H9 (cell line): ENCODE data around the gene ASCL1. TPM values are rescaled to one million over a fixed set of nuclear protein-coding genes. Genes with fewer than 3 reads are reported as not detected.

Source experiments
- DNase-seq: peaks from one replicate; pipeline ENCODE4 v3.0.0-alpha.2; 2017
- H2AFZ ChIP-seq: one replicate; pipeline ENCODE4 v1.6.1; 2013; ENCODE audit warnings: mild to moderate bottlenecking, low read length, control low read depth, moderate library complexity
- H2AK5ac ChIP-seq: 2 replicates; pipeline ENCODE4 v1.6.1; 2013; ENCODE audit warnings: low read length, control low read depth, mixed read lengths; ENCODE audit not compliant: insufficient read length
- H2BK120ac ChIP-seq: one replicate; pipeline ENCODE4 v1.6.1; 2013; ENCODE audit warnings: low read depth, mild to moderate bottlenecking, low read length, control low read depth, inconsistent platforms; ENCODE audit not compliant: poor library complexity, severe bottlenecking
- H2BK12ac ChIP-seq: 2 replicates; pipeline ENCODE4 v1.6.1; 2013; ENCODE audit warnings: low read length, control low read depth, mixed read lengths, low read depth; ENCODE audit not compliant: insufficient read length
- H2BK15ac ChIP-seq: 2 replicates; pipeline ENCODE4 v1.6.1; 2013; ENCODE audit warnings: low read depth, low read length, control low read depth
- H2BK20ac ChIP-seq: one replicate; pipeline ENCODE4 v1.6.1; 2013; ENCODE audit warnings: low read depth, mild to moderate bottlenecking, low read length, control low read depth, inconsistent platforms; ENCODE audit not compliant: poor library complexity, severe bottlenecking
- H2BK5ac ChIP-seq: 2 replicates; pipeline ENCODE4 v1.6.1; 2013; ENCODE audit warnings: low read length, control low read depth, mixed read lengths; ENCODE audit not compliant: insufficient read length
- H3K14ac ChIP-seq: 2 replicates; pipeline ENCODE4 v1.6.1; 2013; ENCODE audit warnings: low read length, control low read depth; ENCODE audit not compliant: insufficient read depth
- H3K18ac ChIP-seq: 2 replicates; pipeline ENCODE4 v1.6.1; 2013; ENCODE audit warnings: low read depth, mild to moderate bottlenecking, mixed read lengths, low read length, control low read depth; ENCODE audit not compliant: insufficient read length
- H3K23ac ChIP-seq: 2 replicates; pipeline ENCODE4 v1.6.1; 2013; ENCODE audit warnings: low read length, control low read depth, mixed read lengths, low read depth; ENCODE audit not compliant: insufficient read length
- H3K23me2 ChIP-seq: 2 replicates; pipeline ENCODE4 v1.6.1; 2013; ENCODE audit warnings: low read depth, mild to moderate bottlenecking, mixed read lengths, low read length, control low read depth; ENCODE audit not compliant: insufficient read length, poor library complexity, severe bottlenecking
- H3K27ac ChIP-seq: 2 replicates; pipeline ENCODE4 v1.5.1; 2013; ENCODE audit warnings: low read length, control low read depth, mixed read lengths, low read depth; ENCODE audit not compliant: insufficient read length
- H3K27me3 ChIP-seq: 2 replicates; pipeline ENCODE4 v1.6.1; 2013; ENCODE audit warnings: low read length, control low read depth, inconsistent platforms; ENCODE audit not compliant: insufficient read depth
- H3K4ac ChIP-seq: 2 replicates; pipeline ENCODE4 v1.6.1; 2013; ENCODE audit warnings: low read depth, mild to moderate bottlenecking, control low read depth, inconsistent platforms, low read length, moderate library complexity
- H3K4me1 ChIP-seq: 2 replicates; pipeline ENCODE4 v1.6.1; 2013; ENCODE audit warnings: low read length, control low read depth, inconsistent platforms; ENCODE audit not compliant: insufficient read depth
- H3K4me2 ChIP-seq: 2 replicates; pipeline ENCODE4 v1.6.1; 2013; ENCODE audit warnings: low read length, control low read depth, mixed read lengths; ENCODE audit not compliant: insufficient read length, insufficient read depth
- H3K56ac ChIP-seq: 2 replicates; pipeline ENCODE4 v1.6.1; 2013; ENCODE audit warnings: low read depth, mild to moderate bottlenecking, mixed read lengths, low read length, control low read depth; ENCODE audit not compliant: insufficient read length
- H3K79me1 ChIP-seq: 2 replicates; pipeline ENCODE4 v1.6.1; 2013; ENCODE audit warnings: low read depth, mild to moderate bottlenecking, moderate library complexity, low read length, control low read depth, inconsistent platforms; ENCODE audit not compliant: insufficient read depth, poor library complexity, severe bottlenecking
- H3K79me2 ChIP-seq: 2 replicates; pipeline ENCODE4 v1.6.1; 2013; ENCODE audit warnings: low read length, control low read depth, inconsistent platforms; ENCODE audit not compliant: insufficient read depth
- H3K9ac ChIP-seq: 2 replicates; pipeline ENCODE4 v1.6.1; 2013; ENCODE audit warnings: low read length, control low read depth, mixed read lengths; ENCODE audit not compliant: insufficient read length; ENCODE audit errors: extremely low read depth
- H3K9me3 ChIP-seq: one replicate; pipeline ENCODE4 v1.6.1; 2013; ENCODE audit warnings: low read depth, low read length, inconsistent platforms; ENCODE audit not compliant: control insufficient read depth
- H3T11ph ChIP-seq: one replicate; pipeline ENCODE4 v1.6.1; 2013; ENCODE audit warnings: mild to moderate bottlenecking, low read length, control low read depth, inconsistent platforms
- H4K20me1 ChIP-seq: one replicate; pipeline ENCODE4 v1.6.1; 2013; ENCODE audit not compliant: control insufficient read depth, insufficient read length, insufficient read depth
- H4K5ac ChIP-seq: 2 replicates; pipeline ENCODE4 v1.6.1; 2013; ENCODE audit warnings: low read depth, mild to moderate bottlenecking, mixed read lengths, low read length, control low read depth; ENCODE audit not compliant: insufficient read length
- H4K8ac ChIP-seq: replicated peaks from 2 replicates; pipeline ENCODE4 v1.6.1; 2013; ENCODE audit warnings: low read length, control low read depth, mixed read lengths, low read depth; ENCODE audit not compliant: insufficient read length
- H4K91ac ChIP-seq: 2 replicates; pipeline ENCODE4 v1.6.1; 2013; ENCODE audit warnings: low read depth, mild to moderate bottlenecking, moderate library complexity, mixed read lengths, low read length, control low read depth; ENCODE audit not compliant: insufficient read length
- H3K27ac Mint-ChIP-seq, 3 experiments: 2 replicates in 2 of 3; 3 replicates in 1 of 3; pipeline ENCODE4 v1.8.0; 2020 to 2021; ENCODE audit warnings: mixed read lengths in 3 of 3, mild to moderate bottlenecking in 1 of 3, moderate library complexity in 1 of 3
- H3K27me3 Mint-ChIP-seq: 2 replicates; pipeline ENCODE4 v1.8.0; 2021; ENCODE audit warnings: low read depth, mild to moderate bottlenecking, moderate library complexity, mixed read lengths
- H3K36me3 Mint-ChIP-seq, 3 experiments: 2 replicates in 2 of 3; 3 replicates in 1 of 3; pipeline ENCODE4 v1.8.0; 2020 to 2021; ENCODE audit warnings: low read depth in 3 of 3, mixed read lengths in 3 of 3; ENCODE audit not compliant: insufficient read depth in 1 of 3
- H3K4me1 Mint-ChIP-seq, 2 experiments: 2 replicates each; pipeline ENCODE4 v1.8.0; 2020; ENCODE audit warnings: mixed read lengths in 2 of 2
- H3K4me3 Mint-ChIP-seq, 2 experiments: 2 replicates in 1 of 2; 3 replicates in 1 of 2; pipeline ENCODE4 v1.8.0; 2020 to 2021; ENCODE audit warnings: mild to moderate bottlenecking in 2 of 2, mixed read lengths in 2 of 2, moderate library complexity in 1 of 2
- H3K9me3 Mint-ChIP-seq, 2 experiments: 2 replicates in 1 of 2; 3 replicates in 1 of 2; pipeline ENCODE4 v1.8.0; 2020; ENCODE audit warnings: mild to moderate bottlenecking in 2 of 2, mixed read lengths in 2 of 2, moderate library complexity in 1 of 2
- CTCF ChIP-seq: fragments of 200-600 bp; sonication (generic); conservative IDR thresholded peaks from 3 replicates; pipeline ENCODE4 v1.8.0; 2021; ENCODE audit warnings: antibody characterized with exemption, mild to moderate bottlenecking
- WGBS: extraction: QIAGEN DNeasy Blood & Tissue Kit; methylation state at CpG from one replicate; pipeline ENCODE4 v1.1.7; 2013; ENCODE audit warnings: missing lambda C conversion rate, low lambda C conversion rate, mixed read lengths; ENCODE audit not compliant: insufficient read length; ENCODE audit errors: extremely low coverage; 5-methylcytosine and 5-hydroxymethylcytosine counted together
- total RNA-seq: library from RNA; stranded (reverse); gene quantifications from 2 replicates; pipeline ENCODE4 v1.2.1, GENCODE V29; 2021

The ASCL1 gene
- total RNA-seq, 1 experiment from 2014 or later = not detected

- Histone ChIP-seq H2AFZ (no peak overlapping the region), H3K4me2 (no peak overlapping the region), H2BK15ac (no peak overlapping the region), H3K9me3 (no peaks in the 10 kb centered on the region), H3K56ac (no peak overlapping the region), H4K5ac (no peak overlapping the region), H3K18ac (no peak overlapping the region), H3K79me1 (no peaks in the 10 kb centered on the region), H3K4me1 (no peaks in the 10 kb centered on the region), H3K9ac (no peak overlapping the region), H2BK12ac (no peak overlapping the region), H4K8ac (no peak overlapping the region), H2AK5ac (no peak overlapping the region), H3K4ac (no peak overlapping the region), H4K20me1 (no peaks in the 10 kb centered on the region), H3K79me2 (no peaks in the 10 kb centered on the region), H3T11ph (no peak overlapping the region), H2BK120ac (no peak overlapping the region), H2BK5ac (no peak overlapping the region), H3K23ac (no peak overlapping the region), H3K27me3 (no peaks in the 10 kb centered on the region), H3K14ac (no peak overlapping the region), H2BK20ac (no peak overlapping the region), H3K23me2 (no peaks in the 10 kb centered on the region), H3K27ac (no peak overlapping the region), H4K91ac (no peak overlapping the region)
- Mint-ChIP-seq H3K9me3 (peaks cover 12 to 14% of the 10 kb centered on the region in 2 experiments), H3K4me3 (no peak overlapping the region), H3K27ac (no peak overlapping the region), H3K4me1 (no peaks in the 10 kb centered on the region), H3K36me3 (peaks cover 0 to 15% (median 12%) of the 10 kb centered on the region in 3 experiments; a peak in 5 of 7 replicates), H3K27me3 (peaks cover 2% of the 10 kb centered on the region; the same call in 1 of the 2 replicates)
- no peak for DNase-seq
- no CpG with 5 or more reads among the region's 4 CpGs for WGBS
- no peak for TF ChIP-seq CTCF
These were observed 35.2 kb downstream of the ASCL1 start for GRCh38 chr12:102992720-102993119.
